K562 (cell line): Measurements from ENCODE around the gene MBD1. TPM values are rescaled to one million over a fixed set of nuclear protein-coding genes. Genes with fewer than 3 reads are reported as not detected.

Source experiments
- ATAC-seq: fragments of 200-7000 bp; cut with Tn5 transposase; 3 replicates; pipeline ENCODE4 v1.9.1; 2020; ENCODE audit warnings: moderate library complexity
- BruUV-seq: library from RNA; stranded (reverse); fragments of 400-500 nt; replicated peaks from 2 replicates; lab custom pipeline; 2021; lab: Mats Ljungman, UMichigan
- CTCF ChIA-PET: fragments of 300-600 bp; formaldehyde crosslinking; extraction: SDS; loops from one replicate; lab custom pipeline; 2021; ENCODE audit warnings: low intra/inter-chr PET ratio; lab: Yijun Ruan, JAX
- POLR2A ChIA-PET: fragments of 300-600, 350-650 bp; sonication (Branson Sonifier 250); formaldehyde crosslinking; extraction: SDS; loops from one replicate; lab custom pipeline; 2021; ENCODE audit warnings: antibody characterized with exemption, inconsistent platforms; lab: Yijun Ruan, JAX
- DNase-seq, 4 experiments: peaks; one replicate each; pipeline versions ENCODE4 v3.0.0 to v3.0.0-alpha.2; 2011 to 2018; ENCODE audit warnings: low spot score in 3 of 4, mixed read lengths in 3 of 4; ENCODE audit errors: extremely low read depth in 1 of 4
- FAIRE-seq: peaks from 2 replicates; lab custom pipeline; 2011; peaks lifted over from hg19 to GRCh38; lab: Jason Lieb, UNC
- H2AFZ ChIP-seq: 2 replicates; pipeline ENCODE4 v1.6.0; 2011; ENCODE audit warnings: low read depth, low read length, control low read depth, inconsistent platforms
- H3K27ac ChIP-seq: fragments of 200-600 bp; 3 replicates; pipeline ENCODE4 v1.8.0; 2011; ENCODE audit warnings: low read depth, mild to moderate bottlenecking, control low read depth, inconsistent platforms, low read length, moderate library complexity, mixed read lengths; ENCODE audit errors: extremely low read depth
- H3K27me3 ChIP-seq, 2 experiments: fragments of 300-600 bp in 1 of 2; 2 replicates in 1 of 2; 3 replicates in 1 of 2; pipeline versions ENCODE4 v1.6.0 to v1.8.0; 2011; ENCODE audit warnings: inconsistent platforms in 2 of 2, low read length in 2 of 2, mild to moderate bottlenecking in 1 of 2, mixed read lengths in 1 of 2, moderate library complexity in 1 of 2; ENCODE audit not compliant: control insufficient read depth in 2 of 2, insufficient read depth in 2 of 2
- H3K36me3 ChIP-seq: fragments of 300-600 bp; 3 replicates; pipeline ENCODE4 v1.8.0; 2011; ENCODE audit warnings: mild to moderate bottlenecking, low read length, inconsistent platforms; ENCODE audit not compliant: control insufficient read depth, insufficient read depth
- H3K4me1 ChIP-seq, 2 experiments: fragments of 200-600 bp in 1 of 2; replicated peaks in 1 of 2; 2 replicates in 1 of 2; 3 replicates in 1 of 2; pipeline versions ENCODE4 v1.5.1 to v1.8.0; 2011; ENCODE audit warnings: inconsistent platforms in 2 of 2, low read length in 2 of 2, mild to moderate bottlenecking in 1 of 2, mixed read lengths in 1 of 2, moderate library complexity in 1 of 2; ENCODE audit not compliant: control insufficient read depth in 2 of 2, insufficient read depth in 2 of 2
- H3K4me2 ChIP-seq: 2 replicates; pipeline ENCODE4 v1.6.1; 2011; ENCODE audit warnings: low read length, control low read depth, inconsistent platforms, mixed read lengths; ENCODE audit not compliant: insufficient read depth
- H3K4me3 ChIP-seq: fragments of 200-600 bp; sonication (generic), shearing (Covaris generic); 2 replicates; pipeline ENCODE4 v1.5.1; 2016; ENCODE audit warnings: control low read depth, inconsistent platforms
- H3K79me2 ChIP-seq: fragments of 200-600 bp; 3 replicates; pipeline ENCODE4 v1.8.0; 2011; ENCODE audit warnings: low read length, inconsistent platforms; ENCODE audit not compliant: control insufficient read depth, insufficient read depth
- H3K9ac ChIP-seq, 2 experiments: 2 replicates each; pipeline versions ENCODE4 v1.6.0 to v1.6.1; 2011; ENCODE audit warnings: low read depth in 2 of 2, low read length in 2 of 2, control low read depth in 1 of 2, inconsistent platforms in 1 of 2, mild to moderate bottlenecking in 1 of 2, mixed read lengths in 1 of 2; ENCODE audit not compliant: insufficient read depth in 1 of 2
- H3K9me1 ChIP-seq: one replicate; pipeline ENCODE4 v1.6.0; 2011; ENCODE audit warnings: inconsistent platforms, mild to moderate bottlenecking, low read length, moderate library complexity; ENCODE audit not compliant: control insufficient read depth, insufficient read depth
- H3K9me3 ChIP-seq: replicated peaks from 2 replicates; pipeline ENCODE4 v1.5.1; 2011; ENCODE audit warnings: low read depth, low read length, inconsistent platforms; ENCODE audit not compliant: control insufficient read depth, insufficient read depth
- H4K20me1 ChIP-seq: replicated peaks from 2 replicates; pipeline ENCODE4 v1.6.1; 2011; ENCODE audit warnings: low read length, inconsistent platforms, mixed read lengths; ENCODE audit not compliant: control insufficient read depth, insufficient read depth
- E2F6 ChIP-seq, 2 experiments: IDR thresholded peaks; 2 replicates each; pipeline ENCODE4 v1.6.1; 2011; ENCODE audit warnings: borderline replicate concordance in 1 of 2, control low read depth in 1 of 2, low read depth in 1 of 2, low read length in 1 of 2, mild to moderate bottlenecking in 1 of 2, mixed read lengths in 1 of 2, moderate library complexity in 1 of 2; ENCODE audit not compliant: insufficient read depth in 1 of 2, insufficient read length in 1 of 2, poor library complexity in 1 of 2, severe bottlenecking in 1 of 2; ENCODE audit errors: extremely low read depth in 1 of 2
- GABPB1 ChIP-seq: sonication (generic); formaldehyde crosslinking; IDR thresholded peaks from 2 replicates; pipeline ENCODE4 v1.8.0; 2022; ENCODE audit warnings: mild to moderate bottlenecking, missing genetic modification reagents
- IFI16 ChIP-seq: fragments of 250-450 bp; sonication (Bioruptor Pico); IDR thresholded peaks from 2 replicates; pipeline ENCODE4 v2.1.2; 2022; ENCODE audit warnings: mild to moderate bottlenecking, inconsistent platforms
- KAT7 ChIP-seq: sonication (generic); formaldehyde crosslinking; IDR thresholded peaks from 2 replicates; pipeline ENCODE4 v1.8.0; 2022; ENCODE audit warnings: missing genetic modification reagents, mild to moderate bottlenecking, borderline replicate concordance
- MCM2 ChIP-seq: fragments of 450-650 bp; IDR thresholded peaks from 2 replicates; pipeline ENCODE4 v1.6.1; 2017; ENCODE audit warnings: low read depth, mild to moderate bottlenecking
- MED1 ChIP-seq: sonication (generic); formaldehyde crosslinking; IDR thresholded peaks from 2 replicates; pipeline ENCODE4 v1.8.1; 2023; ENCODE audit warnings: missing genetic modification reagents, borderline replicate concordance
- MEIS2 ChIP-seq: fragments of 450-650 bp; IDR thresholded peaks from 2 replicates; pipeline ENCODE4 v1.6.1; 2014; ENCODE audit warnings: mild to moderate bottlenecking; ENCODE audit not compliant: partially characterized antibody
- MTA1 ChIP-seq: fragments of 450-650 bp; IDR thresholded peaks from 2 replicates; pipeline ENCODE4 v1.6.1; 2017; ENCODE audit warnings: borderline replicate concordance
- PATZ1 ChIP-seq: fragments of 250-450 bp; sonication (Bioruptor Pico); IDR thresholded peaks from 2 replicates; pipeline ENCODE4 v1.5.0; 2020; ENCODE audit warnings: mild to moderate bottlenecking, borderline replicate concordance
- PPARD ChIP-seq: fragments of 250-450 bp; sonication (Bioruptor Pico); IDR thresholded peaks from 2 replicates; pipeline ENCODE4 v1.8.0; 2022; ENCODE audit warnings: inconsistent platforms, mild to moderate bottlenecking, moderate library complexity
- SMAD3 ChIP-seq: fragments of 450-650 bp; formaldehyde crosslinking; conservative IDR thresholded peaks from 2 replicates; pipeline ENCODE4 v1.4.0; 2020; ENCODE audit warnings: mild to moderate bottlenecking
- ZBED1 ChIP-seq: IDR thresholded peaks from 2 replicates; pipeline ENCODE4 v1.6.1; 2014
- ZBTB2 ChIP-seq: fragments of 450-650 bp; IDR thresholded peaks from 2 replicates; pipeline ENCODE4 v1.6.1; 2016; ENCODE audit warnings: antibody characterized with exemption
- ZBTB43 ChIP-seq: sonication (generic); formaldehyde crosslinking; IDR thresholded peaks from 2 replicates; pipeline ENCODE4 v1.8.0; 2023; ENCODE audit warnings: mild to moderate bottlenecking, missing genetic modification reagents
- ZNF232 ChIP-seq: sonication (generic); formaldehyde crosslinking; IDR thresholded peaks from 2 replicates; pipeline ENCODE4 v1.8.0; 2022; ENCODE audit warnings: mild to moderate bottlenecking, missing genetic modification reagents
- WGBS: fragments of 100-300 bp; shearing (Covaris generic); methylation state at CpG from one replicate; pipeline ENCODE4 v1.1.6; 2016; ENCODE audit warnings: low coverage, mixed read lengths; ENCODE audit not compliant: insufficient coverage; ENCODE audit errors: missing lambda C conversion rate; 5-methylcytosine and 5-hydroxymethylcytosine counted together
- in situ Hi-C: fragments of 300-500 bp; cut with MboI; formaldehyde crosslinking; loops from 4 replicates; pipeline ENCODE4 v1.15.0; 2018; ENCODE audit warnings: inconsistent platforms, mixed read lengths
- intact Hi-C: fragments of 100-400 bp; cut with micrococcal nuclease; formaldehyde crosslinking; loops from 2 replicates; pipeline ENCODE4 v1.14.2; 2022
- polyA plus RNA-seq, 8 experiments: library from polyadenylated mRNA; depleted of rRNA in 4 of 8; stranded (reverse) in 5 of 8; unstranded in 3 of 8; fragments of >200 nt; fragmentation: Nextera tagmentation in 2 of 8; fragmentation: Illumina TruSeq in 1 of 8; extraction: Ambion mirVana in 2 of 8; extraction: Trizol in 1 of 8; gene quantifications; 2 replicates each; pipeline versions ENCODE4 v1.2.1 to v1.2.3, GENCODE V29; 2011 to 2014; ENCODE audit warnings: inconsistent platforms in 1 of 8, missing spikeins in 1 of 8
- total RNA-seq, 7 experiments: library from RNA; depleted of rRNA in 6 of 7; stranded (reverse); fragments of >200 nt in 6 of 7; fragmentation: Illumina TruSeq in 2 of 7; extraction: Trizol in 2 of 7; gene quantifications; 2 replicates each; pipeline versions ENCODE4 v1.2.1 to v1.2.3, GENCODE V29; 2011 to 2021; ENCODE audit warnings: low replicate concordance in 1 of 7

MBD1 gene
- total and polyA plus RNA-seq, 9 of the 15 experiments (the other 6 are each of a cell fraction or from before 2014, with no cell fraction given) = 3.0 to 59.7 (median 31.7) TPM

- ChIA-PET POLR2A (interaction anchor here (0.8 kb wide), 1 partner anchor 11 kb away, joined by 3 read pairs; no protein-coding TSS in a partner anchor), CTCF (no interaction called here)
- no TSS peak for BruUV-seq
- no peak for DNase-seq
- Histone ChIP-seq H3K4me2 (no peak overlapping the region), H3K79me2 (no peaks in the 10 kb centered on the region), H4K20me1 (no peaks in the 10 kb centered on the region), H3K27me3 (no peaks in the 10 kb centered on the region), H3K4me3 (no peak overlapping the region), H3K9me1 (no peaks in the 10 kb centered on the region), H3K27ac (no peak overlapping the region), H3K36me3 (no peaks in the 10 kb centered on the region), H3K4me1 (peaks cover 0 to 24% of the 10 kb centered on the region in 2 experiments; a peak in 3 of 5 replicates), H2AFZ (no peak overlapping the region), H3K9ac (no peak overlapping the region), H3K9me3 (peaks cover 5% of the 10 kb centered on the region; the same call in 1 of the 2 replicates)
- FAIRE-seq = no peak
- intact Hi-C loops (no loop called here), in situ Hi-C loops (no loop called here)
- no peak for ATAC-seq
- 60% methylated on average over 7 of the region's 7 CpGs for WGBS
- TF ChIP-seq MTA1 (no peak), PPARD (no peak), MED1 (CRISPR knock-in tag) (no peak), ZBTB2 (no peak), ZBTB43 (CRISPR knock-in tag) (no peak), KAT7 (no peak), MCM2 (no peak), E2F6 (IDR thresholded peaks at IDR 0.05; ENCODE audit: borderline replicate concordance in 1 of 2, extremely low read depth in 1 of 2, insufficient read depth in 1 of 2, insufficient read length in 1 of 2, low read depth in 1 of 2, low read length in 1 of 2, poor library complexity in 1 of 2, severe bottlenecking in 1 of 2) (no peak), GABPB1 (CRISPR knock-in tag) (no peak), IFI16 (CRISPR knock-in tag) (no peak), MEIS2 (no peak), ZNF232 (no peak), PATZ1 (CRISPR knock-in tag) (no peak), SMAD3 (no peak), ZBED1 (no peak)
Measured at GRCh38 chr18:50312296-50313030, 31.1 kb upstream of the MBD1 start.
